Stimulated activated CD4-positive, alpha-beta T cell treated with anti-CD3 and anti-CD28 coated beads, Interleukin-4, amount 100 ng/mL, for 24 hours (primary cell): ENCODE measurements around the gene R3HDML.

Source experiments
- DNase-seq: peaks from one replicate; pipeline ENCODE4 v3.0.0-alpha.2; 2020

R3HDML gene

DNA sequence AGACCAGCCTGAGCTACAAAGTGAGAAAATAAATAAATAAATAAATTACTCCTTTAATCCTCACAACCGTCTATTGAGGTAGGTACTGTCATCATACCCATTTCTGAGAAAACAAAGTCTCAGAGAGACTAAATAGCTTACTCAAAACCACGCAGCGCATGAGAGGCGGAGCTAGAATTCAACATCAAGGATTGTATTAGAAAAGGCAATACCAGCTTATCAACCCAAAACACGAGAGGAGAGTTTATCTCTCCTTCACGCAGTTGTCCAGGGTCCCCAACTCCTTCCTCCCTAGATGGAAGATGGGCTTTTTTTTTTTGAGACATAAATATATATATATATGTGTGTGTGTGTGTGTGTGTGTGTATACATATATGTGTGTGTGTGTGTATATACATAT is 30.9 kb downstream of the R3HDML start:
- DNase-seq, result no peak

DNA sequence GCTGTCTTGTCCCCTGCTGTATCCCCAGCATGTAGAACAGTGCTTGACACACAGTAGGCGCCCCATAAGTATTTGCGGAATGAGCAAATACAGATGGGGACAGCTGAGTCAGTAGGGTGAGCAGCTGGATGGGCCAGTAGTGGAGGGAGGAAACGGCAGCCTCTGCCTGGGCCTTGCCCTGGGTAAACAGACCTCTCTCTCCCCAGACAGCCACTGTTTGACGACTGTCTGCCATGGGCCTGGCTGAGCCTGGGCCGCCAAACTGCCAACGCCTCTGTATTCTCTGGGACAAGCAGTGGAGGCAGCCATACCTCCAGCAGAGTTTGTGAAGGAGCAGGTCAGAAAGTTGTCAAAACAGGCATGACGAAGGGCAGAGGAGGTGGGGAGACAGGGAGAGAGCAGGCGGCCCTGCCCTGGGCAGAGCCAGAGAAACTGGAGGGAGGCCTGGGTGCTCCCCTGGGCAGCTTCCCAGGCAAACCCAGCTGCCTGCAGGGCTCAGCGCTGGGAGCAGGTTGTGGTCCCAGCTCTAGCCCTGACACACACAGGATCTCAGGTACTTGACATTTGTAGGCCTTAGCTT is 33.9 kb downstream of the R3HDML start:
- no peak for DNase-seq

DNA sequence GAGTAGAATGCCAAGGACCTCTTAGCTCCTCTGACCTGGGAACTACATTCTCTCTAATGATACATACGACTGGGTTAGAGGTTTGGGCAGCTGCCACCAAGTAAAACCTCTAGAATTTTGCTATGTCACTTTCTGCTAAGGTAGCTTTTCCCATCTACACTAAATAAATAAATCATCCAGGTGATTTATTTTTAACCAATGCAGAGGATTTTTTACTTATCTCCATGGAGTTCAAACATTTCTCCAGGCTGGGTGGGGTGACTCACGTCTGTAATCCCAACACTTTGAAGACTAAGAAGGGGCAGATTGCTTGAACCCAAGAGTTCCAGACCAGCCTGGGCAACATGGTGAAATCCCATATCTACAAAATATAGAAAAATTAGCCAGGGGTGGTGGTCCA is 45.8 kb downstream of the R3HDML start:
- no peak for DNase-seq

DNA sequence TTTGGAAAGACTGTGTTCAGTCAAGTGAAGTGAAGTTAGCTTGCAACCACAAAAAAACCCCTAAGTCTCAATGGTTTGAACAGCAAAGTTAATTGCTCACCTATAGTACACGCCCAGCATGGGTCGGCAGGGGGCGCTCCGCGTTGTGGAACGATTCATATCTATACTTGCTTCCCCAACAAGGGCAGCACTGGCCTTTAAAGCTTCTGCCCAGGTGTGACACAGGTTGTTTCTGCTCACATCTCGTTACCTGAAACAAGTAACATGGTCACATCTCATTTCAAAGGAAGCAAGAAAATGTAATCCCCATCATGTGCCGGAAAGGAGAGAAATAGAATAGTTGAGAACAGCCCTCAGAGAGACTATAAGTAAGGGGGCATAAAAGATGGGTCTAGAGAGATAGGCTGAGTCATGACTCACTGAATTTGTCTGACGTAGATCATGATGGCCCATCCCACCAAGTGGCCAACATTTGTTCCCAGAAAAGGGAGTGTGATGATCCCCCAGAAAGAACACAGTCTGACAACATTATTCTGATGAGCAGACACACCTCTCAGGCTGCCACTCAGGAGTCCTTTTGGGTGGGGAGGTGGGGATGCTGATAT is 47.7 kb downstream of the R3HDML start:
- peak; percentile 88 for DNase-seq

DNA sequence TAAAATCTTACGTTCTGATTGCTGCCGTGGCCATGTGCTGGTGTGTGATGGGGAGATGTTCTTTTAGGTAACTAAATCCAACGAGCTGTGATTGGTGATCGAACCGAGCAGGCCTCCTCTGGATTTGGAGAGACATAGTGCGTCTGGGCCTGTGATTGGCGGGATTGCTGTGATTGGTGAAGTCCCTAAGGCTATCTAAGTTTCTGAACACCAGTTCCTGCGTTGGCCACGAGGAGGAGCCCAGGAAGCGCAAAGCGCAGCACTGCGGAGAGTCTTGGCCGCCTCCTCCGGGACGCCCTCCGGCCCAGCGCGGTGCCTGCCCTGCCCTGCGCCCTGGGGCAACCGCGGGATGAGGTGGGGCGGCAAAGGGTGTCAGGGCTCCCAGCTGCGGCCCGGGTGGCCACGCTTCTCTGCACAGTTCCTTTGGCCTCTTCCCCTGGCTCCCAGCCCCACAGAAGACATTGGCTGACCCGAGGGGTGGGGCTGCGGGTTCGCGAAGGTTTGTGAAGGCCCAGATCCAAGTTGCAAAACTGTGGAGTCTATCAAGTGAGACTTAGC is 51.7 kb downstream of the R3HDML start:
- peak; percentile 76 for DNase-seq

DNA sequence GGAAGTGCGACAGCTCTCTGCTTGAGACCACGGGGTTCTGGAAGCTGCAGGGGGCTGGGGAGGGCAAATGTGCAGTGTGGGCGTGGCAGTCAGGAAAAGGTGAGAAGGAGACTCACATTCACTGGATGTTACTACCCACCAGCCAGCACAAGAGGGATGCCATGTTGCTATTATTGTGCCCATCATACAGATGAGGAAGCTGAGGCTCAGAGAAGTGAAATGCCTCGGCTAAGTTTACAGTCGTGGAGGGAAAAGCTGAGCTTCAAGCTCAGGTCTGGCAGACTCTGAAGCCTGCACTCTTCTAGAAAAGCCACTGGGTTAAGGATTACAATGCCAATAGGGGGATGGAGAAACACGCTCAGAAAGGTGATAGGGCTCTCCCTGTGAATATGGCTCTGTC is 53.0 kb downstream of the R3HDML start:
- DNase-seq, result no peak

DNA sequence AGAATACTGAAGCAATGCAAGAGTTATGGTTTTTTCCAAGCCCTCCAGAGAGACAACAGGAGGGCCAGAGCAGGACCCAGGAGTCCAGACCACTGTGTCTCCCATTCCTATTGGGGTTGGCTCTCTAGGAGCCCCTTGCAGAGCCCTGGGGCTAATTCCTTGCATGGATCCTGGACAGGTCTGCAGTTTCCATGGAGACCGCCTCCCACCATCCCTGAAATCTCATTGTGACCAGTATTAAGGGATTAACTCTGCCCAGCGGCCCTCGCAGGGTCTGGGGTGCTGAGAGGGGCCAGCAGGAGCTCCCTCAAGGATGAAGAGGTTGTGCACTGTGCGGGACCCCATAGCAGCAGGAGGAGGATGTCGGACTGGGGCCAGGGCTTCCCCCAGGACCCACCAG is 53.4 kb downstream of the R3HDML start:
- DNase-seq, result no peak

DNA sequence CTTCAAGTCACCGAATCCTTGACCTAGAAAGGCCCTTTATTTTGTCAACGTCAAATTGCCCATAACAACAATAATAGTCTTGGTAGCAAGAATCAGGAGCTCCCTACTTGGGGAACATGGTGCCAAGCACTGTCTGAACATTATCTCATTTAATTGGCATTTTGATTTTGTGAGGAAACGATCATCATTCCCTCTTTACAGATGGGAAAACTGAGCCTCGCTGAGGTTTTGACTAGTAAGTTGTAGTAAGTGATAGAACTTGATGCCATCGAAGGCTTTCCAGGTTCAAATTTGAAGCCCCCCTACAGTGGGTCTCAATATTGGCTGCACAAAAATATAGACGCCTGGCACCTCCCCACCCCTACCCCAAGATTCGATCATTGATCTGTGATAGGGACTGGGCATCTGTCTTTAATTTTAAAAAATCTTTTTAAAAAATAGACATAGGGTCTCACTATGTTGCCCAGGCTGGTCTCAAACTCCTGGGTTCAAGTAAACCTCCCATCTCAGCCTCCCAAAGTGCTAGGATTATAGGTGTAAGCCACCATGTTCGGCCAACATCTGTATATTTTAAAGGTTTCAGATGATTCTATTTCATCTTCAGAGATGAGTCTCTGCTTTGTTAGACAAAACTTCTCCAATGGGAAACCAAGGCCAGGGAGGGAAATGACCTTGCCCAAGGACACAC is 55.4 kb downstream of the R3HDML start:
- no peak for DNase-seq

DNA sequence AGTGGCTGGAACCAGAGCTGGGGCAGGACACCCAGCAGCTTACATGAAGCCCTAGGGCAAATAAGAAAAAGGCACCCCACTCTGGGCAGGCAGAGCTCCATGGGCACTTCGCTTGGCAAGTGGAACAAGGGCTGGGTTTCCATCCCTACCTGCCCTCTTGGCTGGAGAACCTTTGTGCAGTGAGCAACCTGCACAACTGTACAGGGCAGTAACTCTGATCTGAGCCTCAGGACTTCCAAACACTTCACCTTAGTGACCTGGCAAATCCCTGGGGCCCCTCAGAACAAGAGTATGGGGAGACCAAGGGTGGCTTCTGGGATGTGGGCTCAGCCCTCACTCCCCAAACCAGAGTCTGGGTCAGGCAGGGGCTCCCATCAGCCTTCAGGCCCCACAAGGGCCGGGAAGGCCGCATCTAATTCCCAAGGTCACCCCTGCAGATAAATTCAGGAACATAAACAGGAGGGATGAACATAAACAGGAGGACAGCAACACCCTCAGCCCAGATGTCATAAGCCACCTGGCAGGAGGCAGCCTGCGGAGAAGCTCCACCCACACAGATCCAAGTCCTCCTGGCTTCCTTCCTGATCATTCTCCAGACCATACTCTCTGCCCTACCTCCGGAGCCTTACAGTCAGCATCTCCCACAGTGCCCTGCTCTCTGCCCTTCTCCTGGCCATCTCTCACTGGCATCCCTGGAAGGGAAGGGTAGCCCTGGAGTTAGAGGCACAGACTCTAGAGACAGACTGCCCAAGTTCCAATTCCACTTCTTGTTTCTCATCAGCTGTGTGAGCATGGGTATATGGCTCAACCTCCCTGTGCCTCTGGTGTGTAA is 56.1 kb downstream of the R3HDML start:
- DNase-seq, result no peak

DNA sequence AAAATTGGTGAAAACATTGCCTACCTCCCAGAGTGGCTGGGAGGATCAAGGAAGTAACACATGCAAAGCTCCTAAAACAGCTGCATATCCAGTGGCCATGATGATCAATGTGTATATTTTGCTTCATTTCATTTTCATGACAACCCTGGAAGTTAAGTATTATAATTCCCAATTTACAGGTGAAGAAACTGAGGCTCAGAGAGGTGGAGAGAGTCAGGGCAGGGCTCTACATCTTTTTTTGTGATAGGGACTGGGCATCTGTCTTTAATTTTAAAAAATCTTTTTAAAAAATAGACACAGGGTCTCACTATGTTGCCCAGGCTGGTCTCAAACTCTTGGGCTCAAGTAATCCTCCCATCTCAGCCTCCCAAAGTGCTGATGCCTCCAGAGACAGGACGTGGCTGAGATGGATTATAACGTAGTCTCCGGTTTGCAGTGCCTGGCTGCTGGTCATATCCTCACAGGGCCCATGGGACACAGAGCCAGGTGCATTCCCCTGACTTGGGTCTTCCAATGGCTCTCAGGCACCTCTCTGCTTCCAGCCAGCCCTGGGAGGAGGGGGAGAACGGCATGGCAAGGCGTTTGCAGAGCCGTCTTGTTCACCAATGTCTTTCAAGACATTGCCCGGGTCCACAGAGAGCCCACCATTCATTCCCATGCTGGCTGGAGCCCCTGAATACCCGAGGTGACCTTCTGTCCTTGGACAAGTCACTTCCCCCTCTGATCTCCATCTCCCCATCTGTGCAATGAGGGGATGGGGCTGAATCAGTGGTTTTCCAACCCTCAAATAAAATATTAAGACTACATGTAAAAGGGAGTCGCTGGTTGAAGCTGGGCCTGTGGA is 57.0 kb downstream of the R3HDML start:
- DNase-seq, result no peak

DNA sequence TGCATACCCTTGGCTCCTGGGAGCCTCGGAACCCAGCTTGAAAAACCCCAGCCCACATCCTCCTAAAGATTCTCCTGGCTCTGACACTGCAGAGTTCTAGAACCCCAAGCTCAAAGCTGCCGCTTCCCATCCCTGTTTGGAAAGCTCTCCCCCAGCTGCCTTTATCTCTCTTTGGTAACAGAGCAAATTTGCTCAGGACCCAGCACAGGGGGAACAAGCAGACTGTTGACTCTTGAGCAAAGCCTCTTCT is 57.5 kb downstream of the R3HDML start:
- DNase-seq, result no peak

DNA sequence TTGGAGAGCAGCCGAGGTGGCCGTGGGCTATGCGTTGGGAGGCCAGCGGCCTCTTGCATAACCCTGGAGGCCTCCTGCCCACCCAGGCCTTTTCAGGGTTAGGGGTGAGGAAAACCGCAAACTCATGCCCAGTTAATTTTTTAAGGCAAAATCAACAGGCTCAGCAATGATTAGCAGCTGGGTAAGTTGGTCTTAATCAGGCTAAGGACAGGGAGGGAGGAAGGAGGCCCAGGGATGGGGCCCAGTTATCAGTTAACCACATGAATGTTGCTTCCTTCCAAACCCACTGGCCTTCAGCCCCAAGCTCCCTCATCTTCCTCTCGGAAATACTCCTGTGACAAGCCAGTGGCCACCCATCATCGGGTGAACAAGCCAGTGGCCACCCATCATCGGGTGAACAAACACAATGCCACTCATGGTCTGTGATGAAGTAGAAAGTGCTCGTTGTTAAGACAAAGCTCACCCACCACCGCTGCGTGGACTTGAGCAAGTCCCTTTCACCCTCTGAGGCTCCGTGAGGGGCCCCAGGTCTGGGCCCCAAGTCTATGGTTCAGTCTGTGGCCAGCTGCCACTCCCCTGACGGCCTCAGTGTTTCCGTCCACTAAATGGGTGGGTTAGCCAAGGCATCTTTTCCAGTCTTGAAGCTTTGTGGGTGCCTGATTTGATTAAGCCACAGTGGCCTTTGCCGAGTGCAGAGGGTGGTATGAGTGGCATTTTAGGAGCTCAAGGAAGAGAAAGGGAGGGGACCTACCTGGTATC is 58.0 kb downstream of the R3HDML start:
- no peak for DNase-seq

DNA sequence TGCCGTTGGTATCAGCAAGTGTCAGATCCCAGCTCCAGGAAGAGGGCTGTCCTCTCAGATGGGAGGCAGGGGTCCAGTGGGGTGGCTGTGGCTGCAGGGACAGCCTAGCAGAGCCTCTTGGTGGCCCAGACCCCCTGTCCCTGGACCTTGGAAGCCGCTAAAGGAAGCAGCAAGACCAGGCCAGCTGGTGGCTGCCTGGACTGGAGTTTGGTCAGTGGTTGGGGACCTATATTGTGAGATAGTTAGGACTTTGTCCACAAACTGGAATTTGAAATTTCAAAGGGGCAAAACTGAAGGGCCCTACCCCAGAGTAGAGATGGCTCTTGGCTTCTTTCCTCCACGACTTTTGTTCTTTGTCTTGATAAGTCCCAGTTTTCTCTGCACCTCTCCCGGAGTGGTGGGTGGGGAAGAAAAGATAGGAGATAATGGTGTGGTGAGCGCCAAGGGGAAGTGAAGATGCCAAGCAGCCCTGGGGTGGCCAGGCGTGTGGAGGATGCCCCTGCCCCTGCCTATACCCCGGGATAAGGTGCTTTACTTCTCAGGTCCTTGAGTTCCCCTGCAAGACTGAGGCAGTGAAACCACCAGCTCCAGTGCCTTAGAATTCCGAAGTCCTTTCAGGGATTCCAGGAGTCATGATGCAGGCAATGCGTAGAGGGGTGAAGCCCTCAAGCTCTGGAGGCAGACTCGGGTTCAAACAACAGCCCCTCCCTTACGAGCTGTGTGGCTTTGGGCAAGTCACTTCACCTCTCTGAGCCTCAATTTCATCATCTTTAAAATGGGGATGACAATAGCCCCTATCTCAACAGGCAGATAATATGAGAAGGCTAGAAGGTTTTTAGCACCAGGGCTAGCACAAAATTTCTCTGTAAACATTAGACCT is 58.9 kb downstream of the R3HDML start:
- no peak for DNase-seq

DNA sequence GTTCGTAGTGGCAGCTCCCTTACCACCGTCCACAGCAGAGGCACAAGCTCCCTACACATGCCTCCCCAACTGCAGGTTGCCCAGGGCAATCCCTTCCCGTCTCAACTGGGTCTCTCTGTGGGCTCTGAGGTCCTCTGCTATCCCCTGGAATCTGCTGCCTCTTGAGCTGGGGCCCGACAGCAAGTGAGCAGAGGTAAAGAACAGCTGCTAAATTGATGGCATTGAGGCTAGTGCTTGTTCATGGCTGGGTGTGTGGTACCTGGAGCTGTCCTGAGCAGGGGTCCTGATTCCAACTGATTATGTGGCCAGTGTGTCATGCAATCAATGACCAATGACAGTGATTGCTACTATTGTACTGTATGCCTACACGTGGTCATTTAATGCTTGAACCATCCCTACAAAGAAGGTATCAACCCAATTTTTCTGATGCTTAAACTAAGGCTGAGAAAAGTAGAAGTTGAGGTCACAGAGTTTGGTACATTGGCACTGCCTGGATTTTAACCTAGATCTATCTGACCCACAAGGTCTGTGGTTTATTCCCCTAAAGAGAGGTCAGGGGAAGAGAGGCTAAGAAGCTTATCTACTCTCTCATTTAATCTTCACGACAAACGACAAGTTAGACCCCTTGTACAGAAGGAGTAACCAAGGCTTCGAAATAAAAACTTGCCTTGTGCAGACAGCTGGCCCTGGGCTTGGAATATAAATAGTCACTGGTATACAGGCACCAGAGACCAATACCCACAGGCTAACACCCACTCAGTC is 59.7 kb downstream of the R3HDML start:
- no peak for DNase-seq

DNA sequence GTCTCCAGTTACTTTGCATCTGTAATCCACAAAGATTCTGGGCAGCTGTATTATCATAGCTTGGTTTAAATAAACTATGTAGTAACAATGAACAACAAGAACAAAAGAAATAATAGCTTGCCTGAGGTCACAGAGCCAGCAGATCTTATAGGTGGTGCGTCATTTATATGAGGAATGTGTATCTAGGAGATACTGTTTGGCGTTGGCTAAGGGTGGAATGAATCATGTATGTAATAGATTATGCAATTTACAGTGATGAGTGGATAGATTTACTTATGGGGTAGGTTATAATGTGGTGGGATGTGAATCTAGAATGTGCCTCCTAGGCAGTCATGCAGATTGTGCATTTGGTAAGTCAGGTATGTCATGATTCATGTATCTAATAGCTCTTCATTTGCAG is 61.5 kb downstream of the R3HDML start:
- no peak for DNase-seq

DNA sequence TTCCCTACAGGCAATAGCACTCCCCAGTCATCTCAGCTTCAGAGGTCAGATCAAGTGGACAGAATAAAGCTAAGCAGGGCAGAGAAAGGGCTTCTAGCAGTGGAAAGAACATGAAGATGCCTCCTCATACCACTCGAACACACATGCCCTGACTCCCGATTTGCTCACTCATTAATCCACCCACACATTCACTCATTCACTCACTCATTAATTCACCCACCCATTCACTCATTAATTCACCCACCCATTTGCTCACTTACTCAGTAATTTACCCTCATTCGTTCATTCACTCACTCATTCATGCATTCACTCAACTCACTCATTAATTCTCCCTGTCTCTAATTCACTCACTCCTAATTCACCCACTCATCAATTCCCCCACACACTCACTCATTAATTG is 62.6 kb downstream of the R3HDML start:
- no peak for DNase-seq

DNA sequence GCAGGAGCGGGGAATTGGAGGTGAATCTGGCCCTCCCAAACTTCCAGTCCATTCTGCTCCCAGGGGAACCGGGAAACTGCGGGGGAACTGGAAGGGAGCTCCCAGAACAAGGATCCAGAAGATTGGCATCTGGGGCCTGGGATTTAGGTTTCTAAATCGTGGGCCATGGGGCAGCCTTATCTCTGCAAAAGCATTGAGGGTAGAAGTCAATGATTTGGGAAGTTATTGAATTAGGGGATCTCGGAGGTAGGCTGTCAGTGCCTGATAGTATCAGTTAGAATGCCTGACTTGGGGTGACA is 63.8 kb downstream of the R3HDML start:
- DNase-seq, result no peak
